Keratinocyte (primary cell): ENCODE results near the gene ACTL7B. TPM values are rescaled to one million over a fixed set of nuclear protein-coding genes. Genes with fewer than 3 reads are reported as not detected.

Experiments
- DNase-seq: peaks from one replicate; pipeline ENCODE4 v3.0.0-alpha.2; 2011; ENCODE audit warnings: low read depth, missing footprints, low spot score
- FAIRE-seq: peaks from 2 replicates; lab custom pipeline; 2011; peaks lifted over from hg19 to GRCh38; lab: Jason Lieb, UNC
- H2AFZ ChIP-seq: 2 replicates; pipeline ENCODE4 v1.6.0; 2012; ENCODE audit warnings: low read length, control low read depth, inconsistent platforms; ENCODE audit not compliant: control insufficient read depth
- H3K27ac ChIP-seq: 2 replicates; pipeline ENCODE4 v1.5.1; 2011; ENCODE audit warnings: low read length; ENCODE audit not compliant: control insufficient read depth, insufficient read depth
- H3K27me3 ChIP-seq: 3 replicates; pipeline ENCODE4 v1.6.0; 2011; ENCODE audit warnings: low read length; ENCODE audit not compliant: control insufficient read depth, insufficient read depth; ENCODE audit errors: extremely low read depth
- H3K36me3 ChIP-seq, 2 experiments: 2 replicates in 1 of 2; 3 replicates in 1 of 2; pipeline ENCODE4 v1.5.1; 2011; ENCODE audit warnings: low read length in 2 of 2, mild to moderate bottlenecking in 1 of 2; ENCODE audit not compliant: control insufficient read depth in 2 of 2, insufficient read depth in 2 of 2; ENCODE audit errors: extremely low read depth in 1 of 2
- H3K4me1 ChIP-seq: 3 replicates; pipeline ENCODE4 v1.5.1; 2011; ENCODE audit warnings: low read length; ENCODE audit not compliant: control insufficient read depth, insufficient read depth; ENCODE audit errors: extremely low read depth
- H3K4me2 ChIP-seq: 3 replicates; pipeline ENCODE4 v1.6.0; 2011; ENCODE audit warnings: low read depth, low read length; ENCODE audit not compliant: control insufficient read depth, insufficient read depth; ENCODE audit errors: extremely low read depth
- H3K4me3 ChIP-seq, 3 experiments: fragments of 200-600 bp in 1 of 3; sonication (generic) in 1 of 3; 2 replicates in 2 of 3; 3 replicates in 1 of 3; pipeline ENCODE4 v1.5.1; 2011 to 2016; ENCODE audit warnings: low read length in 3 of 3, mild to moderate bottlenecking in 3 of 3, control low read depth in 2 of 3, inconsistent platforms in 1 of 3, low read depth in 1 of 3, mixed read lengths in 1 of 3, mixed run types in 1 of 3, moderate library complexity in 1 of 3; ENCODE audit not compliant: control insufficient read depth in 2 of 3, insufficient read depth in 2 of 3; ENCODE audit errors: extremely low read depth in 1 of 3
- H3K79me2 ChIP-seq: 2 replicates; pipeline ENCODE4 v1.6.0; 2012; ENCODE audit warnings: low read length; ENCODE audit not compliant: control insufficient read depth, insufficient read depth
- H3K9ac ChIP-seq: 3 replicates; pipeline ENCODE4 v1.6.0; 2011; ENCODE audit warnings: low read length; ENCODE audit not compliant: control insufficient read depth, insufficient read depth; ENCODE audit errors: extremely low read depth
- H3K9me1 ChIP-seq: 3 replicates; pipeline ENCODE4 v1.6.0; 2011; ENCODE audit warnings: low read length; ENCODE audit not compliant: control insufficient read depth, insufficient read depth; ENCODE audit errors: extremely low read depth
- H3K9me3 ChIP-seq: 2 replicates; pipeline ENCODE4 v1.5.1; 2012; ENCODE audit warnings: low read depth, low read length; ENCODE audit not compliant: control insufficient read depth
- H4K20me1 ChIP-seq: 3 replicates; pipeline ENCODE4 v1.6.0; 2011; ENCODE audit warnings: low read length; ENCODE audit not compliant: control insufficient read depth, insufficient read depth; ENCODE audit errors: extremely low read depth
- EZH2 ChIP-seq: IDR thresholded peaks from one replicate; pipeline ENCODE4 v1.6.1; 2012; ENCODE audit warnings: inconsistent platforms, mild to moderate bottlenecking, low read length, moderate library complexity
- dilution Hi-C: fragments of 300-500 bp; cut with MboI; formaldehyde crosslinking; loops from one replicate; pipeline ENCODE4 v1.7.0; 2020; ENCODE audit warnings: low sequenced_read_pairs; ENCODE audit not compliant: extremely low pct_ligation_motif_present
- polyA plus RNA-seq, 5 experiments: library from polyadenylated mRNA; depleted of rRNA in 3 of 5; stranded (reverse) in 3 of 5; stranded (forward) in 1 of 5; unstranded in 1 of 5; fragments of >200 nt; gene quantifications; 1 replicate in 1 of 5; 2 replicates in 3 of 5; 3 replicates in 1 of 5; pipeline versions ENCODE4 v1.2.1 to v1.2.3, GENCODE V29; 2011 to 2012; ENCODE audit warnings: missing spikeins in 2 of 5, low read depth in 1 of 5, low replicate concordance in 1 of 5
- TF ChIP-seq, protein P1 (sequence below), 3 experiments: IDR thresholded peaks in 1 of 3; conservative IDR thresholded peaks in 1 of 3; optimal IDR thresholded peaks in 1 of 3; 2 replicates in 2 of 3; 3 replicates in 1 of 3; pipeline versions ENCODE3 to v1.5.1; 2011; ENCODE audit warnings: low read length in 3 of 3, mild to moderate bottlenecking in 3 of 3, moderate library complexity in 2 of 3, control low read depth in 1 of 3, inconsistent platforms in 1 of 3; ENCODE audit not compliant: insufficient read depth in 2 of 3; ENCODE audit errors: extremely low read depth in 1 of 3

Gene ACTL7B
- polyA plus RNA-seq, 1 donor (not counting 4 experiments of a cell fraction or from before 2014, with no cell fraction given), result not detected

- H3K4me2 ChIP-seq, result peak overlapping the region; percentile 30
- H3K4me3 ChIP-seq, result no peak overlapping the region
- no peaks in the 10 kb centered on the region for H3K79me2 ChIP-seq
- no peaks in the 10 kb centered on the region for H3K27me3 ChIP-seq
- DNase-seq, result no peak
- H3K4me1 ChIP-seq, result peaks cover 19% of the 10 kb centered on the region
- no peaks in the 10 kb centered on the region for H3K9me3 ChIP-seq
- no peaks in the 10 kb centered on the region for H4K20me1 ChIP-seq
- H3K9me1 ChIP-seq, result no peaks in the 10 kb centered on the region
- no peak overlapping the region for H3K27ac ChIP-seq
- no peak overlapping the region for H2AFZ ChIP-seq
- H3K9ac ChIP-seq, result no peak overlapping the region
- FAIRE-seq, result no peak
- no peak for TF ChIP-seq EZH2
- TF ChIP-seq, protein P1, sequence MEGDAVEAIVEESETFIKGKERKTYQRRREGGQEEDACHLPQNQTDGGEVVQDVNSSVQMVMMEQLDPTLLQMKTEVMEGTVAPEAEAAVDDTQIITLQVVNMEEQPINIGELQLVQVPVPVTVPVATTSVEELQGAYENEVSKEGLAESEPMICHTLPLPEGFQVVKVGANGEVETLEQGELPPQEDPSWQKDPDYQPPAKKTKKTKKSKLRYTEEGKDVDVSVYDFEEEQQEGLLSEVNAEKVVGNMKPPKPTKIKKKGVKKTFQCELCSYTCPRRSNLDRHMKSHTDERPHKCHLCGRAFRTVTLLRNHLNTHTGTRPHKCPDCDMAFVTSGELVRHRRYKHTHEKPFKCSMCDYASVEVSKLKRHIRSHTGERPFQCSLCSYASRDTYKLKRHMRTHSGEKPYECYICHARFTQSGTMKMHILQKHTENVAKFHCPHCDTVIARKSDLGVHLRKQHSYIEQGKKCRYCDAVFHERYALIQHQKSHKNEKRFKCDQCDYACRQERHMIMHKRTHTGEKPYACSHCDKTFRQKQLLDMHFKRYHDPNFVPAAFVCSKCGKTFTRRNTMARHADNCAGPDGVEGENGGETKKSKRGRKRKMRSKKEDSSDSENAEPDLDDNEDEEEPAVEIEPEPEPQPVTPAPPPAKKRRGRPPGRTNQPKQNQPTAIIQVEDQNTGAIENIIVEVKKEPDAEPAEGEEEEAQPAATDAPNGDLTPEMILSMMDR (optimal IDR thresholded peaks at IDR 0.05 in 1 of 3, IDR thresholded peaks at IDR 0.05 in 1 of 3, conservative IDR thresholded peaks at IDR 0.05 in 1 of 3; ENCODE audit: extremely low read depth in 1 of 3, insufficient read depth in 2 of 3, low read length in 3 of 3), result no peak
- dilution Hi-C loops, result no loop called here
- H3K36me3 ChIP-seq, result no peaks in the 10 kb centered on the region
Observed at GRCh38 chr9:108860354-108860753, 4.6 kb upstream of the ACTL7B start.

GRCh38 chr9:108859459-108860114, 3.8 kb upstream of the ACTL7B start:
- Histone ChIP-seq H3K36me3 (no peaks in the 10 kb centered on the region), H3K4me1 (peaks cover 19% of the 10 kb centered on the region), H3K27me3 (no peaks in the 10 kb centered on the region), H3K9ac (no peak overlapping the region), H3K79me2 (no peaks in the 10 kb centered on the region), H3K4me3 (no peak overlapping the region), H3K9me1 (no peaks in the 10 kb centered on the region), H3K27ac (no peak overlapping the region), H4K20me1 (no peaks in the 10 kb centered on the region), H3K4me2 (peak overlapping the region; percentile 30), H2AFZ (no peak overlapping the region), H3K9me3 (no peaks in the 10 kb centered on the region)
- dilution Hi-C loops, result no loop called here
- FAIRE-seq, result peak; percentile 98
- peak; percentile 56 for DNase-seq
- TF ChIP-seq, protein P1 (optimal IDR thresholded peaks at IDR 0.05 in 1 of 3, IDR thresholded peaks at IDR 0.05 in 1 of 3, conservative IDR thresholded peaks at IDR 0.05 in 1 of 3; ENCODE audit: extremely low read depth in 1 of 3, insufficient read depth in 2 of 3, low read length in 3 of 3), result no peak
- no peak for TF ChIP-seq EZH2
